Uterus (tissue), 2 donors: ENCODE measurements around the gene PROX1.

Experiments used
- POLR2A ChIP-seq, 2 donors: fragments of 450-650 bp; IDR thresholded peaks; one replicate each; pipeline ENCODE4 v1.6.1; 2016; ENCODE audit warnings: antibody characterized with exemption in 2 of 2, mild to moderate bottlenecking in 1 of 2, moderate library complexity in 1 of 2
- TF ChIP-seq, protein P1 (sequence below), 4 experiments: fragments of 200-600 bp in 2 of 4; fragments of 450-650 bp in 2 of 4; sonication (generic) in 2 of 4; IDR thresholded peaks; one replicate each; pipeline ENCODE4 v1.5.1; 2016 to 2019; ENCODE audit warnings: antibody characterized with exemption in 4 of 4, mild to moderate bottlenecking in 2 of 4, moderate library complexity in 1 of 4

DNA sequence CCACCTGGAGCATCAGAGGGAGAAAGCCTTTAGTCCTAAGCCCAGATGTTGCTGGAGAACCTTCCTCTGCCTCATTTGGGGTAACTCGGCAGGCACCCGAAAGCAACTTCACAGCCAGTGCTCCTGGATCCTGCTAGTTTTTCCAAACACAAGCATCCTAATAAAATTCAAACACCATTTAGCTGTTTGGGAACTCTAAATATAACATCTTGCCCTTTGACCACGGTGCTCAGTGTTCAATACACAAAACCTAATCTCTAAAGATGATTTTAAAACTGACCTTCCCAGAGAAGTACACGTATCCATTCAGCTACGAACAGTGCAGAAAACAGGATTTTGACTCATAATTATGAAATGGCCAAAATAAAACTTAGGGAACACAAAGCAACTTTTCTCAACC is 40.3 kb downstream of the PROX1 start:
- TF ChIP-seq, protein P1, sequence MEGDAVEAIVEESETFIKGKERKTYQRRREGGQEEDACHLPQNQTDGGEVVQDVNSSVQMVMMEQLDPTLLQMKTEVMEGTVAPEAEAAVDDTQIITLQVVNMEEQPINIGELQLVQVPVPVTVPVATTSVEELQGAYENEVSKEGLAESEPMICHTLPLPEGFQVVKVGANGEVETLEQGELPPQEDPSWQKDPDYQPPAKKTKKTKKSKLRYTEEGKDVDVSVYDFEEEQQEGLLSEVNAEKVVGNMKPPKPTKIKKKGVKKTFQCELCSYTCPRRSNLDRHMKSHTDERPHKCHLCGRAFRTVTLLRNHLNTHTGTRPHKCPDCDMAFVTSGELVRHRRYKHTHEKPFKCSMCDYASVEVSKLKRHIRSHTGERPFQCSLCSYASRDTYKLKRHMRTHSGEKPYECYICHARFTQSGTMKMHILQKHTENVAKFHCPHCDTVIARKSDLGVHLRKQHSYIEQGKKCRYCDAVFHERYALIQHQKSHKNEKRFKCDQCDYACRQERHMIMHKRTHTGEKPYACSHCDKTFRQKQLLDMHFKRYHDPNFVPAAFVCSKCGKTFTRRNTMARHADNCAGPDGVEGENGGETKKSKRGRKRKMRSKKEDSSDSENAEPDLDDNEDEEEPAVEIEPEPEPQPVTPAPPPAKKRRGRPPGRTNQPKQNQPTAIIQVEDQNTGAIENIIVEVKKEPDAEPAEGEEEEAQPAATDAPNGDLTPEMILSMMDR (IDR thresholded peaks at IDR 0.05): no peak
- TF ChIP-seq POLR2A (IDR thresholded peaks at IDR 0.05): no peak
